Activated effector memory CD4-positive, alpha-beta T cell treated with anti-CD3 and anti-CD28 coated beads, Interleukin-2, amount 50 U/mL, for 16 hours (primary cell): Measurements from ENCODE around the gene NDUFS6.
"Not testable (repeated sequence)": the region's sequence is repeated elsewhere in the genome, so short reads cannot be mapped to it uniquely, and the experiment has no call there.

Source experiments
- DNase-seq: peaks from one replicate; pipeline ENCODE4 v3.0.0-alpha.2; 2020

The NDUFS6 gene

GRCh38 chr5:1799110-1799601 lies 2.1 kb upstream of the NDUFS6 start:
- DNase-seq: no peak

GRCh38 chr5:1799602-1800471 lies 1.4 kb upstream of the NDUFS6 start, which contains the start of gene MRPL36:
TSS of gene MRPL36 (minus strand) at chr5:1799837. CDS start at chr5:1798935, 902 bp downstream.
- DNase-seq: peak; percentile 97

- DNase-seq: peak; percentile 73
Measured at GRCh38 chr5:1800472-1801221, 560 bp upstream of the NDUFS6 start.

GRCh38 chr5:1801967-1802295 lies 724 bp downstream of the NDUFS6 start:
- no peak for DNase-seq

GRCh38 chr5:1803192-1803591 lies 2.0 kb downstream of the NDUFS6 start:
- DNase-seq: no peak

GRCh38 chr5:1804001-1804690 lies 2.9 kb downstream of the NDUFS6 start:
- no peak for DNase-seq

GRCh38 chr5:1805326-1805725 lies 4.1 kb downstream of the NDUFS6 start:
- peak; percentile 57 for DNase-seq

GRCh38 chr5:1805736-1806135 lies 4.5 kb downstream of the NDUFS6 start:
- peak; percentile 56 for DNase-seq

GRCh38 chr5:1806199-1806598 lies 5.0 kb downstream of the NDUFS6 start:
- DNase-seq: peak; percentile 60

GRCh38 chr5:1806974-1807373 lies 5.8 kb downstream of the NDUFS6 start:
- peak; percentile 53 for DNase-seq

- peak; percentile 56 for DNase-seq
Measured at GRCh38 chr5:1807451-1808185, 6.4 kb downstream of the NDUFS6 start.

- peak; percentile 17 for DNase-seq
Measured at GRCh38 chr5:1808439-1808838, 7.2 kb downstream of the NDUFS6 start.

GRCh38 chr5:1809416-1810035 lies 8.3 kb downstream of the NDUFS6 start:
- DNase-seq: peak; percentile 44

GRCh38 chr5:1810581-1811101 lies 9.4 kb downstream of the NDUFS6 start:
- DNase-seq: no peak

- peak; percentile 43 for DNase-seq
Measured at GRCh38 chr5:1814183-1815020, 13.2 kb downstream of the NDUFS6 start.

GRCh38 chr5:1815071-1815786 lies 14.0 kb downstream of the NDUFS6 start:
- peak; percentile 31 for DNase-seq

- DNase-seq: no peak
Measured at GRCh38 chr5:1815881-1816292, 14.7 kb downstream of the NDUFS6 start.

GRCh38 chr5:1816495-1817089 lies 15.4 kb downstream of the NDUFS6 start:
- DNase-seq: not testable (repeated sequence)

- peak; percentile 39 for DNase-seq
Measured at GRCh38 chr5:1817261-1818043, 16.2 kb downstream of the NDUFS6 start.
